Body of pancreas (tissue), 4 donors: ENCODE measurements around the gene MBNL1. TPM values are rescaled to one million over a fixed set of nuclear protein-coding genes. Genes with fewer than 3 reads are reported as not detected.
A peak's percentile ranks its signal among the peaks of the same experiment; 100 is the strongest.

Experiments used
- ATAC-seq: fragments of 150-250 bp; one replicate; pipeline ENCODE4 v1.9.1; 2016
- DNase-seq, 4 donors: peaks; one replicate each; pipeline ENCODE4 v3.0.0-alpha.2; 2019
- H3K27ac ChIP-seq, 4 donors: fragments of 200-600 bp; sonication (generic); 1 replicate in 3 of 4; 2 replicates in 1 of 4; pipeline versions ENCODE4 v1.5.1 to v1.6.1; 2016 to 2019; ENCODE audit warnings: mild to moderate bottlenecking in 1 of 4, mixed read lengths in 1 of 4, moderate library complexity in 1 of 4
- H3K27me3 ChIP-seq, 2 donors: fragments of 200-600 bp; sonication (generic); one replicate each; pipeline ENCODE4 v1.6.0; 2016; ENCODE audit warnings: mild to moderate bottlenecking in 1 of 2
- H3K36me3 ChIP-seq, 2 donors: fragments of 200-600 bp; sonication (generic); replicated peaks in 1 of 2; 2 replicates each; pipeline ENCODE4 v1.5.1; 2016; ENCODE audit warnings: low read depth in 2 of 2; ENCODE audit not compliant: insufficient read depth in 1 of 2
- H3K4me1 ChIP-seq: fragments of 200-600 bp; sonication (generic); one replicate; pipeline ENCODE4 v1.6.0; 2016
- H3K4me3 ChIP-seq, 2 donors: fragments of 200-600 bp; sonication (generic); 1 replicate in 1 of 2; 2 replicates in 1 of 2; pipeline ENCODE4 v1.5.1; 2016 to 2019
- H3K9me3 ChIP-seq, 3 donors: fragments of 200-600 bp; sonication (generic); 1 replicate in 2 of 3; 2 replicates in 1 of 3; pipeline ENCODE4 v1.5.1; 2016
- POLR2A ChIP-seq, 3 donors: fragments of 450-650 bp; IDR thresholded peaks; one replicate each; pipeline ENCODE4 v1.6.1; 2016; ENCODE audit warnings: antibody characterized with exemption in 3 of 3, mild to moderate bottlenecking in 2 of 3
- WGBS, 2 donors: methylation state at CpG; one replicate each; pipeline ENCODE4 v1.1.5; 2017; 5-methylcytosine and 5-hydroxymethylcytosine counted together
- intact Hi-C: fragments of 100-400 bp; cut with DNase I; formaldehyde crosslinking; loops from one replicate; pipeline ENCODE4 v1.15.1; 2023
- total RNA-seq, 2 donors: library from RNA; depleted of rRNA; stranded (reverse); fragments of >200 nt; gene quantifications; one replicate each; pipeline ENCODE4 v1.1.0, GENCODE V29; 2016
- TF ChIP-seq, protein P1 (sequence below), 7 experiments: fragments of 450-650 bp in 4 of 7; fragments of 200-600 bp in 3 of 7; sonication (generic) in 3 of 7; IDR thresholded peaks; one replicate each; pipeline ENCODE4 v1.5.1; 2016 to 2019; ENCODE audit warnings: antibody characterized with exemption in 7 of 7

MBNL1 gene
- total RNA-seq, 2 donors from 2014 or later: 77.3 to 82.4 TPM

DNA sequence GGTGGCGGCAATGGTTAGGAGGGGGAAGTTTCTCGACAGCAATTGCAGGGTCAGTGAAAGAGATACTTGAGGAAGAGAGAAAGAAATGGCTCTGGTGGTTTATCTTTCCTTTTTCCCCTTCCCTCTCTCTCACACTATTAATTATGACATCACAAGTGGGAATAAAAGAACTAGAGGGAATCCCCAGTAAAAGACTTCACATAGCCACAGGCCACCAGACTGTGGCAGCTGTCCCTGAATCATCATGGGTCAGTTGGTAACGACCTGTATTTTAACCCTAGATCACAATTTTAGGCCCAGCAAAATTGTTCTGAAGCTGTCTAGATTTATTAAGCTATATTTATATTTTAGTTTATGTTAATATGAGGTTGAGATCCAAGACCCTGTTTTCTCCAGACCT, 40.3 kb downstream of the MBNL1 start:
- no peak for ATAC-seq
- intact Hi-C loops: no loop called here
- no peak for TF ChIP-seq POLR2A (IDR thresholded peaks at IDR 0.05)
- TF ChIP-seq, protein P1, sequence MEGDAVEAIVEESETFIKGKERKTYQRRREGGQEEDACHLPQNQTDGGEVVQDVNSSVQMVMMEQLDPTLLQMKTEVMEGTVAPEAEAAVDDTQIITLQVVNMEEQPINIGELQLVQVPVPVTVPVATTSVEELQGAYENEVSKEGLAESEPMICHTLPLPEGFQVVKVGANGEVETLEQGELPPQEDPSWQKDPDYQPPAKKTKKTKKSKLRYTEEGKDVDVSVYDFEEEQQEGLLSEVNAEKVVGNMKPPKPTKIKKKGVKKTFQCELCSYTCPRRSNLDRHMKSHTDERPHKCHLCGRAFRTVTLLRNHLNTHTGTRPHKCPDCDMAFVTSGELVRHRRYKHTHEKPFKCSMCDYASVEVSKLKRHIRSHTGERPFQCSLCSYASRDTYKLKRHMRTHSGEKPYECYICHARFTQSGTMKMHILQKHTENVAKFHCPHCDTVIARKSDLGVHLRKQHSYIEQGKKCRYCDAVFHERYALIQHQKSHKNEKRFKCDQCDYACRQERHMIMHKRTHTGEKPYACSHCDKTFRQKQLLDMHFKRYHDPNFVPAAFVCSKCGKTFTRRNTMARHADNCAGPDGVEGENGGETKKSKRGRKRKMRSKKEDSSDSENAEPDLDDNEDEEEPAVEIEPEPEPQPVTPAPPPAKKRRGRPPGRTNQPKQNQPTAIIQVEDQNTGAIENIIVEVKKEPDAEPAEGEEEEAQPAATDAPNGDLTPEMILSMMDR (IDR thresholded peaks at IDR 0.05): no peak
- Histone ChIP-seq H3K9me3 (no peaks in the 10 kb centered on the region), H3K27me3 (no peaks in the 10 kb centered on the region), H3K4me3 (no peak overlapping the region), H3K36me3 (no peaks in the 10 kb centered on the region), H3K4me1 (peaks cover 55% of the 10 kb centered on the region), H3K27ac (peak overlapping the region in 3 of 4 donors; percentile 48 to 63 (median 61))
- DNase-seq: no peak
- whole genome bisulfite sequencing, 2 donors: 75 to 86% methylated on average over 3 of the region's 3 CpGs

DNA sequence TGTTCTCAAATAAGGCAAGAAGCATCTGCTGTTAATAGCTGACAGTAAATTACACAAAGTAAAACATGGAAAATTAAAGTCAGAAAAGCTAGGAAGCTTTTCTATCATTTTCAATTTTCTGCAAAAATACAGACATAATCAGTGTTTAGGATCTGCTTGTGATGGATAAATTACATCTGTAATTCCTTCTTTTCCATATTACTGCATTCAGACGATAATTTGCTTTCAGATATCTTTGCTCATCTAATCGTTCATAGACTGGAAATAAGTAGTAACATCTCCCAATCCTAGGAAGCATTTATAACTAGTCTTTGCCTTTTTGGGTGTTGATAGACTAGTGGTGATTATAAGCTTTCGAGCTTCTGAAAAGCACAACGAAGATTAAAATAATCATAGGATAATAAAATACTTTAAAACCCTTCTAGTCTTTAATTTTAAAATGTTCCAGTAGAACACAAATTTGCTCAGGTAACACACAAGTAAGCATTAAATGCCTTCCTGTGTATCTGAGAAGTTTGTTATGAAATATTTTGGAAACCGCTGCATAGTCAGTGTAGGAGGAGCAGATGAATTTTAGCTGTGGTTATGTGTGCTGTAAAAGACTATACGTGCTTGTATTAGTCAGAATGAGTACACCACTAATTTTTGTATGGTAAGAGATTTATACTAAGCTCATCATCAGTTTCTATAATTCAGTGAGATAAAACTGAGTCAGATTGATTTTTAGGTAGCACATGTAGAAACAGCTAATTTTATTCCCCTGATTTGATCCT, 41.0 kb downstream of the MBNL1 start:
- WGBS, 2 donors: 64 to 69% methylated on average over 6 of the region's 6 CpGs
- intact Hi-C loops: no loop called here
- no peak for ATAC-seq
- H3K4me3 ChIP-seq: no peak overlapping the region
- no peak for DNase-seq
- no peaks in the 10 kb centered on the region for H3K9me3 ChIP-seq
- peak overlapping the region in 1 of 4 donors; percentile 63 for H3K27ac ChIP-seq
- H3K36me3 ChIP-seq: no peaks in the 10 kb centered on the region
- peaks cover 54% of the 10 kb centered on the region for H3K4me1 ChIP-seq
- no peaks in the 10 kb centered on the region for H3K27me3 ChIP-seq
- TF ChIP-seq POLR2A (IDR thresholded peaks at IDR 0.05): no peak

DNA sequence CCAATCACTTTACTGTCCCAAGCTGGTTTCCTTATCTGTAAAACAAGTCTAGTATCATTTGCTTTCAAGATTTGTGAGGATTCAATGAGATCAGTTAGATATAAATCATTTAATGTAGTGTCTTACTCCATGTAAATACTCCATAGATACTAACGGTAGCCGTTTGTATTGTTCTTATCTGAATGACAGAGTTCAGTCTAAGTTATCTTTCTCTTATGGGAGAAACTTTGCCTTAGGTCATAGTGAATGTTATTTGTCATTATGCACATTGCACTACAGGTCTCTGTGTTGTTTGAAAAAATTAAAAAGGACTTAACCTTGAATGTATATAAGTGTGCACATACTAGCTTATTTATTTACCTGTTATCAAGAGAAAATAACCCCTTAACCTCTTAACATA, 44.7 kb downstream of the MBNL1 start:
- Histone ChIP-seq H3K4me1 (peaks cover 39% of the 10 kb centered on the region), H3K9me3 (no peaks in the 10 kb centered on the region), H3K27ac (no peak overlapping the region), H3K4me3 (no peak overlapping the region), H3K36me3 (no peaks in the 10 kb centered on the region), H3K27me3 (no peaks in the 10 kb centered on the region)
- intact Hi-C loops: no loop called here
- DNase-seq: no peak
- 26 to 34% methylated on average over 2 of the region's 2 CpGs for WGBS, 2 donors
- no peak for ATAC-seq
- TF ChIP-seq, protein P1 (IDR thresholded peaks at IDR 0.05): no peak
- TF ChIP-seq POLR2A (IDR thresholded peaks at IDR 0.05): no peak

DNA sequence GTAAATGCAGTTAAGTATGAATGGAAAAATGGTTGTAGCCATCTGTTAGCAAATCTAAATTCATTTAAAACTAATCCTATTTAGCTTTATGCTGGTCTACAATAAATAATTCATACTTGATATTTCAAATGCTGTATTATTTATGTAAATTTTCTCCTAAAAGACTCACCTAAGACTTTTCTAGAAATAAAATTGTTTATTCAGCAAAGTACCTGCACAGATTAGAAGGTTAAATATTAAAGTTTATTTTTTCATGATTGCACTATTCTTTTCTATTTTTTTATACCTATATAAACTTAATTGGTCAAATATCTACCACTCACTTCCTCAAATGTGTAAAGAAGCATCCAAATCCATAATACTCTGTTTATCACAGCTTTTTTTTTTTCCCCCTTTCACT, 45.2 kb downstream of the MBNL1 start:
- Histone ChIP-seq H3K27ac (no peak overlapping the region), H3K9me3 (no peaks in the 10 kb centered on the region), H3K4me3 (no peak overlapping the region), H3K27me3 (no peaks in the 10 kb centered on the region), H3K4me1 (peaks cover 34% of the 10 kb centered on the region), H3K36me3 (no peaks in the 10 kb centered on the region)
- intact Hi-C loops: no loop called here
- TF ChIP-seq, protein P1 (IDR thresholded peaks at IDR 0.05): no peak
- TF ChIP-seq POLR2A (IDR thresholded peaks at IDR 0.05): no peak
- no peak for ATAC-seq
- no peak for DNase-seq

DNA sequence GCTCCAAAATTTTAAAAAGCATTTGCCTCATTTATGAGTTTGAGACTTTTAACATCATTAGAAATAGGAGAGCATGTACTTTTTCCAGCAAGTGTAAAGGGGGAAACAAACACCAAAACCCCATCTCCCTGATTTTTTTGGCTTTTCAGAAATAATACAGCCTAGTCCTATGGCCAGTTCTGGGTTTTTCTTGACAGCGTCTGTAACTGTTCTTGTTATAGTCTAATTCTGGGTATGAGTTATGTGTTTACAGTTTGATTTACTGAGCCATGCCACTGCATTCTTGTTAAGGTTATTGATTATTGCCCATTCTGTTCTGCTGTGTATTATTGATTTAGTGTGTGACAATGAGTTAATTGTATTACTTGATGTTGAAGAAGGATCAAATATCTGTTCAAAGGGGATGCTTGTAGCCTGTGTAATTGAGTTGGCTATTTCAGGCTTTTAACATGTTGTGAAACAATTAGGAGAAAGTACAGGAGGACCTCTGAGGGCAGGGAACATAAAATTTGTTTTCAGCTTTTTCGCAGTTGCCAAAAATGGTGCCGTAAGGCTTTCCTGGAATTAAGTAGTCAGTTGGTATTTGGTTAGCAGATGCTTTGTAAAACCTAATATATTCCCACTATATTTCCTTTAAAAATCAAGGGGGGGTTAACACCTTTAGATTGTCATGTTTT, 46.1 kb downstream of the MBNL1 start:
- intact Hi-C loops: no loop called here
- ATAC-seq: no peak
- TF ChIP-seq, protein P1 (IDR thresholded peaks at IDR 0.05): no peak
- TF ChIP-seq POLR2A (IDR thresholded peaks at IDR 0.05): no peak
- Histone ChIP-seq H3K4me3 (no peak overlapping the region), H3K9me3 (no peaks in the 10 kb centered on the region), H3K36me3 (no peaks in the 10 kb centered on the region), H3K27ac (peak overlapping the region in 2 of 4 donors; percentile 14 to 62), H3K27me3 (no peaks in the 10 kb centered on the region), H3K4me1 (peaks cover 32% of the 10 kb centered on the region)
- WGBS, 2 donors: 88 to 89% methylated on average over 3 of the region's 3 CpGs
- no peak for DNase-seq
